ENCODE data around the gene AKAP9. TPM values are rescaled to one million over a fixed set of nuclear protein-coding genes. Genes with fewer than 3 reads are reported as not detected.

AKAP9 gene
- total and polyA plus RNA-seq, 2 donors (not counting 3 experiments of a cell fraction or from before 2014, with no cell fraction given), result 9.5 to 51.6 TPM

DNA sequence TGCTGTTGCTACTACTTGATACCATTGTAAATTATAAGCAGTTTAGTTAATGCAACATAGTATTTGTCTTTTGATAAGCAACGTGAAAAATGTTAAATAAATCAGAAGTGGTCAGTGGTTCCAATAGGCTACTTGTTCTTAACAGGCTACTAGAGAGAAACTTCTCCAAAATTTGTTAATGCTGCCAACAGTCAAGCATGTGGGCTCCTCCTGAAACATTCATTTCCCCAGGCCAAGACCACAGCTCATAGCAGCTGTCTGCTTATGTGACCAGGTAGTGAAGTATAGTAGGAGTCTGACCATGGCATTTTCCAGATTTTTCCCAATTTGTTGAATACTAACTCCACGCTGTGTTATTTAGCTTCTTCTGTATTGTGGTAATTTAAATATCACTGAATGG lies 112.7 kb downstream of the AKAP9 start:
- H3K27ac ChIP-seq (ENCODE audit: insufficient read depth, low read depth, low read length), result no peak overlapping the region
- ChIA-PET POLR2A (no interaction called here), CTCF (no interaction called here)
- intact Hi-C loops (cut with micrococcal nuclease) (no loop called here), dilution Hi-C loops (cut with MboI; ENCODE audit: extremely low pct_ligation_motif_present, low sequenced_read_pairs) (no loop called here)
- no peak overlapping the region for H3K4me2 ChIP-seq (ENCODE audit: insufficient read depth, low read length)
- H3K9ac ChIP-seq (replicated peaks; ENCODE audit: extremely low read depth, insufficient read depth, low read length), result no peak overlapping the region
- H2AFZ ChIP-seq (ENCODE audit: low read depth, low read length), result no peak overlapping the region
- no peak for FAIRE-seq
- no peak overlapping the region for H3K4me3 ChIP-seq (replicated peaks in 1 of 3; ENCODE audit: insufficient read depth in 1 of 3, low read depth in 1 of 3, low read length in 3 of 3)
- DNase-seq (ENCODE audit: low read depth, low spot score), result no peak
- H3K36me3 ChIP-seq (ENCODE audit: control insufficient read depth in 2 of 2, extremely low read depth in 1 of 2, insufficient read depth in 2 of 2, low read length in 2 of 2), result peaks cover 0 to 4% of the 10 kb centered on the region in 2 experiments
- no peaks in the 10 kb centered on the region for H3K27me3 ChIP-seq (ENCODE audit: control insufficient read depth in 2 of 2, insufficient read depth in 2 of 2, low read length in 2 of 2)
- no peaks in the 10 kb centered on the region for H3K9me3 ChIP-seq (replicated peaks; ENCODE audit: control insufficient read depth, insufficient read depth, low read length)
- no peaks in the 10 kb centered on the region for H3K9me1 ChIP-seq (replicated peaks; ENCODE audit: control insufficient read depth, extremely low read depth, insufficient read depth, low read length)
- H3K79me2 ChIP-seq (ENCODE audit: control insufficient read depth, insufficient read depth, low read length), result no peaks in the 10 kb centered on the region
- TF ChIP-seq EZH2 (IDR thresholded peaks at IDR 0.05; ENCODE audit: borderline replicate concordance, low read depth, low read length, severe bottlenecking), result no peak
- TF ChIP-seq GATA2 (IDR thresholded peaks at IDR 0.05; ENCODE audit: insufficient read depth, insufficient read length, low read depth, low read length), result no peak
- no peak for TF ChIP-seq MYC (IDR thresholded peaks at IDR 0.05; ENCODE audit: low read depth, low read length)
- TF ChIP-seq JUN (IDR thresholded peaks at IDR 0.05; ENCODE audit: borderline replicate concordance, insufficient read depth, insufficient read length, low read depth), result no peak
- TF ChIP-seq, protein P1, sequence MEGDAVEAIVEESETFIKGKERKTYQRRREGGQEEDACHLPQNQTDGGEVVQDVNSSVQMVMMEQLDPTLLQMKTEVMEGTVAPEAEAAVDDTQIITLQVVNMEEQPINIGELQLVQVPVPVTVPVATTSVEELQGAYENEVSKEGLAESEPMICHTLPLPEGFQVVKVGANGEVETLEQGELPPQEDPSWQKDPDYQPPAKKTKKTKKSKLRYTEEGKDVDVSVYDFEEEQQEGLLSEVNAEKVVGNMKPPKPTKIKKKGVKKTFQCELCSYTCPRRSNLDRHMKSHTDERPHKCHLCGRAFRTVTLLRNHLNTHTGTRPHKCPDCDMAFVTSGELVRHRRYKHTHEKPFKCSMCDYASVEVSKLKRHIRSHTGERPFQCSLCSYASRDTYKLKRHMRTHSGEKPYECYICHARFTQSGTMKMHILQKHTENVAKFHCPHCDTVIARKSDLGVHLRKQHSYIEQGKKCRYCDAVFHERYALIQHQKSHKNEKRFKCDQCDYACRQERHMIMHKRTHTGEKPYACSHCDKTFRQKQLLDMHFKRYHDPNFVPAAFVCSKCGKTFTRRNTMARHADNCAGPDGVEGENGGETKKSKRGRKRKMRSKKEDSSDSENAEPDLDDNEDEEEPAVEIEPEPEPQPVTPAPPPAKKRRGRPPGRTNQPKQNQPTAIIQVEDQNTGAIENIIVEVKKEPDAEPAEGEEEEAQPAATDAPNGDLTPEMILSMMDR (IDR thresholded peaks at IDR 0.05; ENCODE audit: extremely low read depth in 1 of 2, insufficient read depth in 1 of 2, low read depth in 1 of 2, low read length in 2 of 2), result no peak
- TF ChIP-seq, protein P2, sequence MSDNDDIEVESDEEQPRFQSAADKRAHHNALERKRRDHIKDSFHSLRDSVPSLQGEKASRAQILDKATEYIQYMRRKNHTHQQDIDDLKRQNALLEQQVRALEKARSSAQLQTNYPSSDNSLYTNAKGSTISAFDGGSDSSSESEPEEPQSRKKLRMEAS (IDR thresholded peaks at IDR 0.05; ENCODE audit: insufficient read depth, insufficient read length), result no peak
- TF ChIP-seq FOS (IDR thresholded peaks at IDR 0.05; ENCODE audit: borderline replicate concordance, insufficient read depth, low read length), result no peak
- TF ChIP-seq POLR2AphosphoS5 (IDR thresholded peaks at IDR 0.05; ENCODE audit: insufficient read depth, low read depth, low read length), result no peak
- TF ChIP-seq POLR2A (IDR thresholded peaks at IDR 0.05; ENCODE audit: low read depth, low read length), result no peak
- BruUV-seq (replicated peaks), result no TSS peak
- no peaks in the 10 kb centered on the region for H4K20me1 ChIP-seq (replicated peaks; ENCODE audit: control insufficient read depth, extremely low read depth, insufficient read depth, low read length)
- no peaks in the 10 kb centered on the region for H3K4me1 ChIP-seq (ENCODE audit: control insufficient read depth, extremely low read depth, insufficient read depth, low read length)

Measured in endothelial cell of umbilical vein (primary cell).